HepG2 (cell line): ENCODE data around the gene PRR30. TPM values are rescaled to one million over a fixed set of nuclear protein-coding genes. Genes with fewer than 3 reads are reported as not detected.

Source experiments
- CREB3 ChIP-seq: sonication (generic); formaldehyde crosslinking; IDR thresholded peaks from 2 replicates; pipeline ENCODE4 v1.5.0; 2020; ENCODE audit warnings: missing genetic modification reagents
- NCOR1 ChIP-seq: fragments of 200-600 bp; sonication (generic); IDR thresholded peaks from 2 replicates; pipeline ENCODE4 v1.7.0; 2017; ENCODE audit warnings: antibody characterized with exemption, low read length, borderline replicate concordance
- SIN3B ChIP-seq: fragments of 150-350 bp; IDR thresholded peaks from 2 replicates; pipeline ENCODE4 v1.6.1; 2014; ENCODE audit warnings: low read length
- SMARCE1 ChIP-seq: fragments of 450-650 bp; IDR thresholded peaks from 2 replicates; pipeline ENCODE4 v1.6.1; 2017; ENCODE audit warnings: borderline replicate concordance
- TBX3 ChIP-seq: fragments of 450-650 bp; IDR thresholded peaks from 2 replicates; pipeline ENCODE4 v1.6.1; 2017; ENCODE audit warnings: antibody characterized with exemption, mild to moderate bottlenecking, inconsistent platforms, borderline replicate concordance
- ZBTB8A ChIP-seq: sonication (generic); formaldehyde crosslinking; IDR thresholded peaks from 2 replicates; pipeline ENCODE4 v1.4.0; 2020; ENCODE audit warnings: mild to moderate bottlenecking, low read depth, missing genetic modification reagents, borderline replicate concordance
- ZNF138 ChIP-seq: sonication (generic); formaldehyde crosslinking; IDR thresholded peaks from 2 replicates; pipeline ENCODE4 v1.5.0; 2020; ENCODE audit warnings: mild to moderate bottlenecking, low read depth, missing genetic modification reagents
- ZNF280B ChIP-seq: sonication (generic); formaldehyde crosslinking; IDR thresholded peaks from 2 replicates; pipeline ENCODE4 v1.5.0; 2020; ENCODE audit warnings: missing genetic modification reagents, mild to moderate bottlenecking, borderline replicate concordance
- ZNF75D ChIP-seq: sonication (generic); formaldehyde crosslinking; IDR thresholded peaks from 2 replicates; pipeline ENCODE4 v1.8.1; 2023; ENCODE audit warnings: missing genetic modification reagents, mild to moderate bottlenecking, borderline replicate concordance
- polyA plus RNA-seq, 8 experiments: library from polyadenylated mRNA; depleted of rRNA in 3 of 8; stranded (reverse) in 7 of 8; unstranded in 1 of 8; fragments of >200 nt; fragmentation: Illumina TruSeq in 4 of 8; extraction: Trizol in 4 of 8; gene quantifications; 2 replicates each; pipeline versions ENCODE4 v1.2.1 to v1.2.3, GENCODE V29; 2011 to 2016; ENCODE audit warnings: low read depth in 4 of 8, missing spikeins in 1 of 8, mixed read lengths in 1 of 8; ENCODE audit not compliant: insufficient read depth in 1 of 8
- total RNA-seq, 5 experiments: library from RNA; depleted of rRNA; stranded (reverse); fragments of >200 nt; fragmentation: Illumina TruSeq; extraction: Trizol; gene quantifications; 2 replicates each; pipeline ENCODE4 v1.2.3, GENCODE V29; 2016; ENCODE audit warnings: low read depth in 1 of 5
- TF ChIP-seq, protein P1 (sequence below): sonication (generic); formaldehyde crosslinking; IDR thresholded peaks from 2 replicates; pipeline ENCODE4 v1.4.0; 2020; ENCODE audit warnings: missing genetic modification reagents
- TF ChIP-seq, protein P2 (sequence below): sonication (generic); formaldehyde crosslinking; IDR thresholded peaks from 2 replicates; pipeline ENCODE4 v1.4.0; 2020; ENCODE audit warnings: mild to moderate bottlenecking, missing genetic modification reagents, borderline replicate concordance

Gene PRR30
- total and polyA plus RNA-seq, 2 of the 13 experiments (the other 11 are each of a cell fraction or from before 2014, with no cell fraction given): not detected

DNA sequence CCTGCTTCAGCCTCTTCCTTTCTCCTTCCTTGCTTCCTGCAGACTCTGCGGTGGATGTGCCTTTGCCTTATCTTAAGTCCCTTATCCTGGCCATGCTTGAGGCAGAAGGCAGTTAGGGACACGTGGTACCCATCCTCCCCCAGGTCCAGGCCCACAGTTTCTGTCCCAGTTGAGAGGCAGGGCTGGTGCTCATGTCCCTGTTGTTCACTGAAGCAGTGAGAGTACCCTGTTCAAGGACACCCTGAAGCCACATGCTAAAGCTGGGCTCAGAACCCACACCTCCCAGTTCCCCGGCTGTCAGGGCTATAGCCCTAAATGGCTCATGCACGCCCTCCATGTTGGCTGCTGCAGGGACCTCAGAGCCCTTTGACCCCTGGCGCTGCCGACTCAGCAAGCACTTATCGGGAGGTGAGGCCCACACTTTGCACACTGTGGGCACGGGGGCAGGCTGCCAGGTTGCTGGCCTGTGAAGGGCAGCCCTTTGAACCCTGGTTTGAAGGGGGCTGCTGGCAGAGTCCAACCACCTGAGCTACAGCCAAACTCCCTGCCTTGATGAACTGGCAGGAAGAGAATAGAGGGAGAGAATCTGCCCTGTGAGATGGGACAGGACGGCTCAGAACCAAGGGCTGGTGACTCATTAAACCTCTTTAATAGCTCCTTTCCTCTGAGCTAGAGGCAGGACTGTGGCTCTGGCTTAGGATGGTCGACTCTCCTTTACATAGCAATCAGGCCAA is 46.3 kb downstream of the PRR30 start (continued):
- TF ChIP-seq, protein P1, sequence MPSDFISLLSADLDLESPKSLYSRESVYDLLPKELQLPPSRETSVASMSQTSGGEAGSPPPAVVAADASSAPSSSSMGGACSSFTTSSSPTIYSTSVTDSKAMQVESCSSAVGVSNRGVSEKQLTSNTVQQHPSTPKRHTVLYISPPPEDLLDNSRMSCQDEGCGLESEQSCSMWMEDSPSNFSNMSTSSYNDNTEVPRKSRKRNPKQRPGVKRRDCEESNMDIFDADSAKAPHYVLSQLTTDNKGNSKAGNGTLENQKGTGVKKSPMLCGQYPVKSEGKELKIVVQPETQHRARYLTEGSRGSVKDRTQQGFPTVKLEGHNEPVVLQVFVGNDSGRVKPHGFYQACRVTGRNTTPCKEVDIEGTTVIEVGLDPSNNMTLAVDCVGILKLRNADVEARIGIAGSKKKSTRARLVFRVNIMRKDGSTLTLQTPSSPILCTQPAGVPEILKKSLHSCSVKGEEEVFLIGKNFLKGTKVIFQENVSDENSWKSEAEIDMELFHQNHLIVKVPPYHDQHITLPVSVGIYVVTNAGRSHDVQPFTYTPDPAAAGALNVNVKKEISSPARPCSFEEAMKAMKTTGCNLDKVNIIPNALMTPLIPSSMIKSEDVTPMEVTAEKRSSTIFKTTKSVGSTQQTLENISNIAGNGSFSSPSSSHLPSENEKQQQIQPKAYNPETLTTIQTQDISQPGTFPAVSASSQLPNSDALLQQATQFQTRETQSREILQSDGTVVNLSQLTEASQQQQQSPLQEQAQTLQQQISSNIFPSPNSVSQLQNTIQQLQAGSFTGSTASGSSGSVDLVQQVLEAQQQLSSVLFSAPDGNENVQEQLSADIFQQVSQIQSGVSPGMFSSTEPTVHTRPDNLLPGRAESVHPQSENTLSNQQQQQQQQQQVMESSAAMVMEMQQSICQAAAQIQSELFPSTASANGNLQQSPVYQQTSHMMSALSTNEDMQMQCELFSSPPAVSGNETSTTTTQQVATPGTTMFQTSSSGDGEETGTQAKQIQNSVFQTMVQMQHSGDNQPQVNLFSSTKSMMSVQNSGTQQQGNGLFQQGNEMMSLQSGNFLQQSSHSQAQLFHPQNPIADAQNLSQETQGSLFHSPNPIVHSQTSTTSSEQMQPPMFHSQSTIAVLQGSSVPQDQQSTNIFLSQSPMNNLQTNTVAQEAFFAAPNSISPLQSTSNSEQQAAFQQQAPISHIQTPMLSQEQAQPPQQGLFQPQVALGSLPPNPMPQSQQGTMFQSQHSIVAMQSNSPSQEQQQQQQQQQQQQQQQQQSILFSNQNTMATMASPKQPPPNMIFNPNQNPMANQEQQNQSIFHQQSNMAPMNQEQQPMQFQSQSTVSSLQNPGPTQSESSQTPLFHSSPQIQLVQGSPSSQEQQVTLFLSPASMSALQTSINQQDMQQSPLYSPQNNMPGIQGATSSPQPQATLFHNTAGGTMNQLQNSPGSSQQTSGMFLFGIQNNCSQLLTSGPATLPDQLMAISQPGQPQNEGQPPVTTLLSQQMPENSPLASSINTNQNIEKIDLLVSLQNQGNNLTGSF: no peak
- TF ChIP-seq ZBTB8A (CRISPR knock-in tag): no peak; the same call in 1 of the 2 replicates
- TF ChIP-seq TBX3: no peak
- TF ChIP-seq ZNF138 (CRISPR knock-in tag): no peak; the same call in 1 of the 2 replicates
- TF ChIP-seq ZNF75D: no peak
- no peak for TF ChIP-seq CREB3 (CRISPR knock-in tag)
- no peak for TF ChIP-seq SMARCE1
- peak; percentile 59; the same call in 1 of the 2 replicates for TF ChIP-seq NCOR1
- TF ChIP-seq SIN3B: no peak
- TF ChIP-seq, protein P2, sequence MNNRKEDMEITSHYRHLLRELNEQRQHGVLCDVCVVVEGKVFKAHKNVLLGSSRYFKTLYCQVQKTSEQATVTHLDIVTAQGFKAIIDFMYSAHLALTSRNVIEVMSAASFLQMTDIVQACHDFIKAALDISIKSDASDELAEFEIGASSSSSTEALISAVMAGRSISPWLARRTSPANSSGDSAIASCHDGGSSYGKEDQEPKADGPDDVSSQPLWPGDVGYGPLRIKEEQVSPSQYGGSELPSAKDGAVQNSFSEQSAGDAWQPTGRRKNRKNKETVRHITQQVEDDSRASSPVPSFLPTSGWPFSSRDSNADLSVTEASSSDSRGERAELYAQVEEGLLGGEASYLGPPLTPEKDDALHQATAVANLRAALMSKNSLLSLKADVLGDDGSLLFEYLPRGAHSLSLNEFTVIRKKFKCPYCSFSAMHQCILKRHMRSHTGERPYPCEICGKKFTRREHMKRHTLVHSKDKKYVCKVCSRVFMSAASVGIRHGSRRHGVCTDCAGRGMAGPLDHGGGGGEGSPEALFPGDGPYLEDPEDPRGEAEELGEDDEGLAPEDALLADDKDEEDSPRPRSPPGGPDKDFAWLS: no peak
- TF ChIP-seq ZNF280B (CRISPR knock-in tag): peak; percentile 69; the same call in 1 of the 2 replicates
